HEK293 (cell line): ENCODE results near the gene MBNL3.

Source experiments
- CTCF ChIA-PET: fragments of 350-600 bp; formaldehyde crosslinking; extraction: SDS; loops from one replicate; lab custom pipeline; 2021; ENCODE audit warnings: antibody characterized with exemption; lab: Yijun Ruan, JAX
- POLR2A ChIA-PET: fragments of 300-600 bp; formaldehyde crosslinking; extraction: SDS; loops from one replicate; lab custom pipeline; 2020; ENCODE audit warnings: antibody characterized with exemption, inconsistent platforms; lab: Yijun Ruan, JAX
- H3K27ac ChIP-seq: fragments of 200-500 bp; sonication (Bioruptor generic); 2 replicates; pipeline ENCODE4 v1.5.1; 2014; ENCODE audit warnings: low read depth, low read length, control low read depth, inconsistent platforms; ENCODE audit errors: extremely low read depth
- H3K36me3 ChIP-seq, 2 experiments: fragments of 200-500 bp in 1 of 2; sonication (Bioruptor generic) in 1 of 2; 1 replicate in 1 of 2; 2 replicates in 1 of 2; pipeline ENCODE4 v1.5.1; 2014 to 2017; ENCODE audit warnings: inconsistent platforms in 2 of 2, low read length in 2 of 2; ENCODE audit not compliant: control insufficient read depth in 2 of 2, insufficient read depth in 1 of 2
- H3K4me1 ChIP-seq: fragments of 200-500 bp; sonication (Bioruptor generic); 2 replicates; pipeline ENCODE4 v1.5.1; 2014; ENCODE audit warnings: mild to moderate bottlenecking, low read length, inconsistent platforms; ENCODE audit not compliant: control insufficient read depth, insufficient read depth
- H3K4me3 ChIP-seq: 2 replicates; pipeline ENCODE4 v1.5.1; 2011; ENCODE audit warnings: low read depth, mild to moderate bottlenecking, control low read depth, low read length, moderate library complexity
- H3K9me3 ChIP-seq: fragments of 200-500 bp; sonication (Bioruptor generic); 2 replicates; pipeline ENCODE4 v1.5.1; 2014; ENCODE audit warnings: low read depth, low read length, inconsistent platforms; ENCODE audit not compliant: control insufficient read depth, insufficient read depth
- MZF1 ChIP-seq: fragments of 450-650 bp; formaldehyde crosslinking; IDR thresholded peaks from 2 replicates; pipeline ENCODE4 v1.5.1; 2017; ENCODE audit warnings: missing biosample characterization, missing genetic modification characterization, borderline replicate concordance
- SP3 ChIP-seq: fragments of 450-650 bp; formaldehyde crosslinking; IDR thresholded peaks from 2 replicates; pipeline ENCODE4 v1.5.1; 2016; ENCODE audit warnings: missing biosample characterization, missing genetic modification characterization
- WT1 ChIP-seq: fragments of 450-650 bp; formaldehyde crosslinking; IDR thresholded peaks from 2 replicates; pipeline ENCODE4 v1.5.1; 2016; ENCODE audit warnings: missing biosample characterization, missing genetic modification characterization
- ZBTB17 ChIP-seq: fragments of 450-650 bp; formaldehyde crosslinking; IDR thresholded peaks from 2 replicates; pipeline ENCODE4 v1.5.1; 2016; ENCODE audit warnings: missing biosample characterization, missing genetic modification characterization
- ZFP69B ChIP-seq: fragments of 450-650 bp; formaldehyde crosslinking; IDR thresholded peaks from 2 replicates; pipeline ENCODE4 v1.5.1; 2016; ENCODE audit warnings: missing biosample characterization, missing genetic modification characterization
- ZNF16 ChIP-seq: fragments of 450-650 bp; formaldehyde crosslinking; IDR thresholded peaks from 2 replicates; pipeline ENCODE4 v1.5.1; 2016; ENCODE audit warnings: low read depth, missing biosample characterization, missing genetic modification characterization
- ZNF175 ChIP-seq: fragments of 450-650 bp; formaldehyde crosslinking; IDR thresholded peaks from 2 replicates; pipeline ENCODE4 v1.5.1; 2016; ENCODE audit warnings: missing biosample characterization, missing genetic modification characterization
- ZNF223 ChIP-seq: fragments of 450-650 bp; formaldehyde crosslinking; IDR thresholded peaks from 2 replicates; pipeline ENCODE4 v1.5.1; 2016; ENCODE audit warnings: missing biosample characterization, missing genetic modification characterization
- ZNF248 ChIP-seq: fragments of 450-650 bp; formaldehyde crosslinking; IDR thresholded peaks from 2 replicates; pipeline ENCODE4 v1.5.1; 2017; ENCODE audit warnings: missing biosample characterization, missing genetic modification characterization
- ZNF266 ChIP-seq: fragments of 450-650 bp; formaldehyde crosslinking; IDR thresholded peaks from 2 replicates; pipeline ENCODE4 v1.5.1; 2016; ENCODE audit warnings: missing biosample characterization, missing genetic modification characterization, low read depth
- ZNF302 ChIP-seq: fragments of 450-650 bp; formaldehyde crosslinking; IDR thresholded peaks from 2 replicates; pipeline ENCODE4 v1.5.1; 2016; ENCODE audit warnings: missing biosample characterization, missing genetic modification characterization, low read depth
- ZNF311 ChIP-seq: fragments of 450-650 bp; formaldehyde crosslinking; IDR thresholded peaks from 2 replicates; pipeline ENCODE4 v1.5.1; 2017; ENCODE audit warnings: missing biosample characterization, missing genetic modification characterization, borderline replicate concordance
- ZNF354C ChIP-seq: fragments of 450-650 bp; formaldehyde crosslinking; IDR thresholded peaks from 2 replicates; pipeline ENCODE4 v1.5.1; 2016; ENCODE audit warnings: missing biosample characterization, missing genetic modification characterization, low read depth, borderline replicate concordance
- ZNF785 ChIP-seq: fragments of 450-650 bp; formaldehyde crosslinking; IDR thresholded peaks from 2 replicates; pipeline ENCODE4 v1.5.1; 2016; ENCODE audit warnings: missing biosample characterization, missing genetic modification characterization
- TF ChIP-seq, protein P1 (sequence below): fragments of 450-650 bp; formaldehyde crosslinking; IDR thresholded peaks from 2 replicates; pipeline ENCODE4; 2016; ENCODE audit warnings: missing biosample characterization, missing genetic modification characterization
- TF ChIP-seq, protein P2 (sequence below): fragments of 450-650 bp; formaldehyde crosslinking; IDR thresholded peaks from 2 replicates; pipeline ENCODE4 v1.5.1; 2016; ENCODE audit warnings: missing biosample characterization, missing genetic modification characterization, borderline replicate concordance
- TF ChIP-seq, protein P3 (sequence below): fragments of 450-650 bp; formaldehyde crosslinking; IDR thresholded peaks from 2 replicates; pipeline ENCODE4 v1.5.1; 2016; ENCODE audit warnings: missing biosample characterization, missing genetic modification characterization
- TF ChIP-seq, protein P4 (sequence below): fragments of 450-650 bp; formaldehyde crosslinking; IDR thresholded peaks from 2 replicates; pipeline ENCODE4 v1.5.1; 2017; ENCODE audit warnings: missing biosample characterization, missing genetic modification characterization
- TF ChIP-seq, protein P5 (sequence below): fragments of 450-650 bp; formaldehyde crosslinking; IDR thresholded peaks from 2 replicates; pipeline ENCODE4 v1.5.1; 2016; ENCODE audit warnings: missing biosample characterization, missing genetic modification characterization
- TF ChIP-seq, protein P6 (sequence below): sonication (generic); formaldehyde crosslinking; IDR thresholded peaks from 2 replicates; pipeline ENCODE4 v1.8.1; 2022; ENCODE audit warnings: mild to moderate bottlenecking, moderate library complexity, missing genetic modification reagents

Gene MBNL3

DNA sequence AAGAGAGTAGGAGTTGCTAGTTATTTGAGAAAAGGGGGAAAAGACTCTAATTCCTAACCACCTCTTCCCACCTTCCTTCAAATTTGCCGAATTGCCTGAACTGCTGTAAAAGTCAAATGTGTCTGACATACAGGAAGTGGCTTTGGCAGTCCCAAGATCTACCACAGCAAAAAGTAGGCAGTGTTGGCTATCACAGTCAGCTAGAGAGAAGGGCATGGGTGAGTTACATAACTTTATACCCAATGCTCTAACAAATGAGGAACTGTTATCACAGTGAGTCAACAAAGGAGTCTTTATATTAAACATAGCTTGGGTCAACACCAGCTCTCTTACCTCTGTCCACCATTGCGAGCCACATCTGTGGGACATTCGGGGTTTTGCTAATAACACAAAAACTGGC is 2.4 kb upstream of the MBNL3 start:
- Histone ChIP-seq H3K36me3 (no peaks in the 10 kb centered on the region), H3K9me3 (no peaks in the 10 kb centered on the region)
- CTCF ChIA-PET, result interaction anchor here (0.6 to 0.9 kb wide), 4 partner anchors 10 to 752 kb away, joined by 3 read pairs; no protein-coding TSS in a partner anchor
- TF ChIP-seq ZNF175 (tag by site-specific recombination) (no peak), ZNF311 (tag by site-specific recombination) (no peak), ZNF302 (tag by site-specific recombination) (no peak), MZF1 (tag by site-specific recombination) (no peak), WT1 (tag by site-specific recombination) (no peak), ZNF785 (tag by site-specific recombination) (no peak), ZNF223 (tag by site-specific recombination) (no peak), ZNF354C (tag by site-specific recombination) (no peak), SP3 (tag by site-specific recombination) (no peak), ZNF266 (tag by site-specific recombination) (no peak), ZNF248 (tag by site-specific recombination) (no peak), ZNF16 (tag by site-specific recombination) (no peak), ZFP69B (tag by site-specific recombination) (no peak), ZBTB17 (tag by site-specific recombination) (no peak)
- TF ChIP-seq, protein P1, sequence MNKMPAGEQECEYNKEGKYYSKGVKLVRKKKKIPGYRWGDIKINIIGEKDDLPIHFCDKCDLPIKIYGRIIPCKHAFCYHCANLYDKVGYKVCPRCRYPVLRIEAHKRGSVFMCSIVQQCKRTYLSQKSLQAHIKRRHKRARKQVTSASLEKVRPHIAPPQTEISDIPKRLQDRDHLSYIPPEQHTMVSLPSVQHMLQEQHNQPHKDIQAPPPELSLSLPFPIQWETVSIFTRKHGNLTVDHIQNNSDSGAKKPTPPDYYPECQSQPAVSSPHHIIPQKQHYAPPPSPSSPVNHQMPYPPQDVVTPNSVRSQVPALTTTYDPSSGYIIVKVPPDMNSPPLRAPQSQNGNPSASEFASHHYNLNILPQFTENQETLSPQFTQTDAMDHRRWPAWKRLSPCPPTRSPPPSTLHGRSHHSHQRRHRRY (tag by site-specific recombination), result no peak
- TF ChIP-seq, protein P2, sequence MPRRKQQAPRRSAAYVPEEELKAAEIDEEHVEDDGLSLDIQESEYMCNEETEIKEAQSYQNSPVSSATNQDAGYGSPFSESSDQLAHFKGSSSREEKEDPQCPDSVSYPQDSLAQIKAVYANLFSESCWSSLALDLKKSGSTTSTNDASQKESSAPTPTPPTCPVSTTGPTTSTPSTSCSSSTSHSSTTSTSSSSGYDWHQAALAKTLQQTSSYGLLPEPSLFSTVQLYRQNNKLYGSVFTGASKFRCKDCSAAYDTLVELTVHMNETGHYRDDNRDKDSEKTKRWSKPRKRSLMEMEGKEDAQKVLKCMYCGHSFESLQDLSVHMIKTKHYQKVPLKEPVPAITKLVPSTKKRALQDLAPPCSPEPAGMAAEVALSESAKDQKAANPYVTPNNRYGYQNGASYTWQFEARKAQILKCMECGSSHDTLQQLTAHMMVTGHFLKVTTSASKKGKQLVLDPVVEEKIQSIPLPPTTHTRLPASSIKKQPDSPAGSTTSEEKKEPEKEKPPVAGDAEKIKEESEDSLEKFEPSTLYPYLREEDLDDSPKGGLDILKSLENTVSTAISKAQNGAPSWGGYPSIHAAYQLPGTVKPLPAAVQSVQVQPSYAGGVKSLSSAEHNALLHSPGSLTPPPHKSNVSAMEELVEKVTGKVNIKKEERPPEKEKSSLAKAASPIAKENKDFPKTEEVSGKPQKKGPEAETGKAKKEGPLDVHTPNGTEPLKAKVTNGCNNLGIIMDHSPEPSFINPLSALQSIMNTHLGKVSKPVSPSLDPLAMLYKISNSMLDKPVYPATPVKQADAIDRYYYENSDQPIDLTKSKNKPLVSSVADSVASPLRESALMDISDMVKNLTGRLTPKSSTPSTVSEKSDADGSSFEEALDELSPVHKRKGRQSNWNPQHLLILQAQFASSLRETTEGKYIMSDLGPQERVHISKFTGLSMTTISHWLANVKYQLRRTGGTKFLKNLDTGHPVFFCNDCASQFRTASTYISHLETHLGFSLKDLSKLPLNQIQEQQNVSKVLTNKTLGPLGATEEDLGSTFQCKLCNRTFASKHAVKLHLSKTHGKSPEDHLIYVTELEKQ (tag by site-specific recombination), result no peak
- TF ChIP-seq, protein P3, sequence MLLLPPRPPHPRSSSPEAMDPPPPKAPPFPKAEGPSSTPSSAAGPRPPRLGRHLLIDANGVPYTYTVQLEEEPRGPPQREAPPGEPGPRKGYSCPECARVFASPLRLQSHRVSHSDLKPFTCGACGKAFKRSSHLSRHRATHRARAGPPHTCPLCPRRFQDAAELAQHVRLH (tag by site-specific recombination), result no peak
- TF ChIP-seq, protein P4, sequence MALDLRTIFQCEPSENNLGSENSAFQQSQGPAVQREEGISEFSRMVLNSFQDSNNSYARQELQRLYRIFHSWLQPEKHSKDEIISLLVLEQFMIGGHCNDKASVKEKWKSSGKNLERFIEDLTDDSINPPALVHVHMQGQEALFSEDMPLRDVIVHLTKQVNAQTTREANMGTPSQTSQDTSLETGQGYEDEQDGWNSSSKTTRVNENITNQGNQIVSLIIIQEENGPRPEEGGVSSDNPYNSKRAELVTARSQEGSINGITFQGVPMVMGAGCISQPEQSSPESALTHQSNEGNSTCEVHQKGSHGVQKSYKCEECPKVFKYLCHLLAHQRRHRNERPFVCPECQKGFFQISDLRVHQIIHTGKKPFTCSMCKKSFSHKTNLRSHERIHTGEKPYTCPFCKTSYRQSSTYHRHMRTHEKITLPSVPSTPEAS, result no peak
- TF ChIP-seq, protein P5, sequence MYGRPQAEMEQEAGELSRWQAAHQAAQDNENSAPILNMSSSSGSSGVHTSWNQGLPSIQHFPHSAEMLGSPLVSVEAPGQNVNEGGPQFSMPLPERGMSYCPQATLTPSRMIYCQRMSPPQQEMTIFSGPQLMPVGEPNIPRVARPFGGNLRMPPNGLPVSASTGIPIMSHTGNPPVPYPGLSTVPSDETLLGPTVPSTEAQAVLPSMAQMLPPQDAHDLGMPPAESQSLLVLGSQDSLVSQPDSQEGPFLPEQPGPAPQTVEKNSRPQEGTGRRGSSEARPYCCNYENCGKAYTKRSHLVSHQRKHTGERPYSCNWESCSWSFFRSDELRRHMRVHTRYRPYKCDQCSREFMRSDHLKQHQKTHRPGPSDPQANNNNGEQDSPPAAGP (tag by site-specific recombination), result no peak
- TF ChIP-seq, protein P6, sequence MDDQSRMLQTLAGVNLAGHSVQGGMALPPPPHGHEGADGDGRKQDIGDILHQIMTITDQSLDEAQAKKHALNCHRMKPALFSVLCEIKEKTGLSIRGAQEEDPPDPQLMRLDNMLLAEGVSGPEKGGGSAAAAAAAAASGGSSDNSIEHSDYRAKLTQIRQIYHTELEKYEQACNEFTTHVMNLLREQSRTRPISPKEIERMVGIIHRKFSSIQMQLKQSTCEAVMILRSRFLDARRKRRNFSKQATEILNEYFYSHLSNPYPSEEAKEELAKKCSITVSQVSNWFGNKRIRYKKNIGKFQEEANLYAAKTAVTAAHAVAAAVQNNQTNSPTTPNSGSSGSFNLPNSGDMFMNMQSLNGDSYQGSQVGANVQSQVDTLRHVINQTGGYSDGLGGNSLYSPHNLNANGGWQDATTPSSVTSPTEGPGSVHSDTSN (CRISPR knock-in tag), result no peak
- TF ChIP-seq, all 188 proteins: peak for 0
- Histone ChIP-seq H3K4me1 (no peaks in the 10 kb centered on the region), H3K4me3 (no peak overlapping the region), H3K27ac (no peak overlapping the region)
- POLR2A ChIA-PET, result no interaction called here
